ENCODE results near the gene NAALAD2. TPM values are rescaled to one million over a fixed set of nuclear protein-coding genes. Genes with fewer than 3 reads are reported as not detected.
A peak's percentile ranks its signal among the peaks of the same experiment; 100 is the strongest.
"Not testable (repeated sequence)": the region's sequence is repeated elsewhere in the genome, so short reads cannot be mapped to it uniquely, and the experiment has no call there.

The NAALAD2 gene
- total and polyA plus RNA-seq, 2 of the 8 experiments (the other 6 are each of a cell fraction or from before 2014, with no cell fraction given): 2.6 to 3.9 TPM

DNA sequence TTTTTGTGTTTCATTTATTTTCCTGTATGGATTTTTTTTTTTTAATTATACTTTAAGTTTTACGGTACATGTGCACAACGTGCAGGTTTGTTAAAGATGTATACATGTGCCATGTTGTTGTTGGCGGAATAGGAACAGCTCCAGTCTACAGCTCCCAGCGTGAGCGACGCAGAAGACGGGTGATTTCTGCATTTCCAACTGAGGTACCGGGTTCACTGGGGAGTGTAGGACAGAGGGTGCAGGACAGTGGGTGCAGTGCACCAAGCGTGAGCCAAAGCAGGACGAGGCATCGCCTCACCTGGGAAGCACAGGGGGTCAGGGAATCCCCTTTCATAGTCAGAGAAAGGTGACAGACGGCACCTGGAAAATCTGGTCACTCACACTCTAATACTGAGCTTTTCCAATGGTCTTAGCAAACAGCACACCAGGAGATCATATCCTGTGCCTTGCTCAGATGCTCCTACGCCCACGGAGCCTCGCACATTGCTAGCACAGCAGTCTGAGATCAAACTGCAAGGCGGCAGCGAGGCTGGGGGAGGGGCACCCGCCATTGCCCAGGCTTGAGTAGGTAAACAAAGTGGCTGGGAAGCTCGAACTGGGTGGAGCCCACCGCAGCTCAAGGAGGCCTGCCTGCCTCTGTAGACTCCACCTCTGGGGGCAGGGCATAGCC, 105.6 kb downstream of the NAALAD2 start:
- 0 out of 2 replicates have a peak overlapping the region, but pooled peaks have one; percentile 39 for H2BK12ac ChIP-seq (ENCODE audit: low read depth, low read length)
- WGBS, 2 experiments (ENCODE audit: extremely low coverage in 1 of 2, insufficient coverage in 1 of 2, insufficient read length in 1 of 2, insufficient replicate concordance in 2 of 2, low coverage in 1 of 2, low lambda C conversion rate in 2 of 2, missing lambda C conversion rate in 1 of 2): 72% methylated on average over 18 of the region's 20 CpGs; no CpG with 5 or more reads in 1 of the 2 experiments
- H3K9me3 ChIP-seq (ENCODE audit: insufficient read depth in 2 of 2, low read depth in 1 of 2, low read length in 1 of 2); H3K23me2 ChIP-seq (ENCODE audit: low read depth, low read length); H3K36me3 ChIP-seq (ENCODE audit: control insufficient read depth in 2 of 4, insufficient read depth in 4 of 4, low read length in 3 of 4); H2AK5ac ChIP-seq (ENCODE audit: low read depth, low read length); H3K4me3 ChIP-seq (ENCODE audit: extremely low read depth in 1 of 4, insufficient read depth in 2 of 4, low read depth in 3 of 4, low read length in 4 of 4); H3K79me1 ChIP-seq (ENCODE audit: low read depth, low read length); H3K4ac ChIP-seq (replicated peaks; ENCODE audit: insufficient read length, low read depth, low read length); FAIRE-seq; H3K4me1 ChIP-seq (replicated peaks in 1 of 4; ENCODE audit: control insufficient read depth in 3 of 4, insufficient read depth in 4 of 4, low read length in 3 of 4); H4K20me1 ChIP-seq (replicated peaks in 1 of 2; ENCODE audit: control insufficient read depth in 1 of 2, insufficient read depth in 2 of 2, low read length in 2 of 2); H3K14ac ChIP-seq (ENCODE audit: insufficient read length); H2BK120ac ChIP-seq (replicated peaks; ENCODE audit: low read depth, low read length); H3K56ac ChIP-seq (replicated peaks; ENCODE audit: insufficient read length, low read depth, low read length); H3K27me3 ChIP-seq (replicated peaks in 1 of 4; ENCODE audit: control insufficient read depth in 3 of 4, extremely low read depth in 1 of 4, insufficient read depth in 3 of 4, low read length in 3 of 4); H3K23ac ChIP-seq (ENCODE audit: insufficient read length); H3K79me2 ChIP-seq (ENCODE audit: control insufficient read depth in 1 of 2, insufficient read depth in 2 of 2, low read length in 2 of 2): not testable (repeated sequence)
- H2BK15ac ChIP-seq (ENCODE audit: low read length): peak overlapping the region; percentile 53; the same call in 1 of the 2 replicates
- peak overlapping the region in 1 of 4 experiments; percentile 54; a peak in 1 of 7 replicates for H3K9ac ChIP-seq (replicated peaks in 1 of 4; ENCODE audit: extremely low read depth in 1 of 4, low read depth in 3 of 4, low read length in 3 of 4)
- CTCF ChIA-PET (ENCODE audit: partially characterized antibody): interaction anchor here (0.6 to 1.5 kb wide), 2 partner anchors 23 to 129 kb away, joined by 3 to 4 read pairs; no protein-coding TSS in a partner anchor
- H4K91ac ChIP-seq (replicated peaks; ENCODE audit: insufficient read length, low read length): peak overlapping the region; percentile 65
- H4K8ac ChIP-seq (ENCODE audit: extremely low read depth, insufficient read depth, low read length): peak overlapping the region; percentile 35; the same call in 1 of the 2 replicates
- TF ChIP-seq RBBP5 (IDR thresholded peaks at IDR 0.05; ENCODE audit: borderline replicate concordance, low read depth, low read length): peak; percentile 50; the same call in 1 of the 2 replicates
- TF ChIP-seq ASH2L (IDR thresholded peaks at IDR 0.05; ENCODE audit: low read length): peak; percentile 72
- H2BK20ac ChIP-seq (ENCODE audit: low read length): peak overlapping the region; percentile 72; the same call in 1 of the 2 replicates
- H3K4me2 ChIP-seq (ENCODE audit: insufficient read depth in 1 of 2, low read depth in 2 of 2, low read length in 2 of 2): peak overlapping the region; percentile 45 to 58
- peak overlapping the region; percentile 29 for H4K5ac ChIP-seq (ENCODE audit: insufficient read length, low read depth, low read length)
- H2AFZ ChIP-seq (ENCODE audit: low read length): peak overlapping the region; percentile 94; the same call in 1 of the 2 replicates
- peak overlapping the region; percentile 60; the same call in 1 of the 2 replicates for H3K18ac ChIP-seq (ENCODE audit: extremely low read depth, low read length)
- peak overlapping the region; percentile 73; the same call in 1 of the 2 replicates for H3K27ac ChIP-seq (ENCODE audit: low read depth, low read length)
- peak in 1 of 2 experiments; percentile 60 for DNase-seq (ENCODE audit: low read depth in 1 of 2, low spot score in 2 of 2)
- POLR2A ChIA-PET (ENCODE audit: partially characterized antibody): interaction anchor here (0.6 to 1.2 kb wide), 3 partner anchors 13 to 18 kb away, joined by 3 to 4 read pairs (median 4); no protein-coding TSS in a partner anchor
- H2BK5ac ChIP-seq (ENCODE audit: low read depth, low read length): peak overlapping the region; percentile 60; the same call in 1 of the 2 replicates
